GM12878 (cell line): ENCODE results near the gene TSKU. TPM values are rescaled to one million over a fixed set of nuclear protein-coding genes. Genes with fewer than 3 reads are reported as not detected.

Experiments used
- ATAC-seq: fragments of 200-7000 bp; cut with Tn5 transposase; 3 replicates; pipeline ENCODE4 v1.9.1; 2020; ENCODE audit warnings: mild to moderate bottlenecking, moderate library complexity
- BruUV-seq: library from RNA; stranded (reverse); fragments of 400-500 nt; replicated peaks from 2 replicates; lab custom pipeline; 2021; lab: Mats Ljungman, UMichigan
- CTCF ChIA-PET: fragments of 300-600 bp; sonication (Branson Sonifier 250); formaldehyde crosslinking; extraction: SDS; loops from one replicate; lab custom pipeline; 2021; ENCODE audit warnings: inconsistent platforms; lab: Yijun Ruan, JAX
- POLR2A ChIA-PET: fragments of 350-600 bp; formaldehyde crosslinking; extraction: SDS; loops from one replicate; lab custom pipeline; 2021; ENCODE audit warnings: inconsistent platforms; lab: Charles Lee
- RAD21 ChIA-PET: fragments of 300-600 bp; sonication (Branson Sonifier 250); formaldehyde crosslinking; loops from one replicate; lab custom pipeline; 2023; ENCODE audit warnings: antibody characterized with exemption; ENCODE audit not compliant: unreplicated experiment; lab: Charles Lee
- SMC1A ChIA-PET: fragments of 300-600 bp; sonication (Branson Sonifier 250); formaldehyde crosslinking; loops from one replicate; lab custom pipeline; 2023; ENCODE audit not compliant: unreplicated experiment, uncharacterized antibody; lab: Charles Lee
- DNase-seq: peaks from one replicate; pipeline ENCODE4 v3.0.0-alpha.2; 2011; ENCODE audit warnings: low read depth, low spot score
- FAIRE-seq: peaks from 3 replicates; lab custom pipeline; 2011; peaks lifted over from hg19 to GRCh38; lab: Jason Lieb, UNC
- H2AFZ ChIP-seq: 2 replicates; pipeline ENCODE4 v1.6.0; 2011; ENCODE audit warnings: low read depth, low read length, control low read depth; ENCODE audit not compliant: control insufficient read depth
- H3K27ac ChIP-seq: 2 replicates; pipeline ENCODE4 v1.5.1; 2011; ENCODE audit warnings: control low read depth; ENCODE audit not compliant: control insufficient read depth, insufficient read depth
- H3K27me3 ChIP-seq, 2 experiments: replicated peaks in 1 of 2; 2 replicates each; pipeline versions ENCODE4 v1.6.0 to v1.6.1; 2011; ENCODE audit warnings: low read length in 1 of 2; ENCODE audit not compliant: control insufficient read depth in 2 of 2, insufficient read depth in 2 of 2
- H3K36me3 ChIP-seq, 2 experiments: 2 replicates each; pipeline ENCODE4 v1.5.1; 2011; ENCODE audit warnings: low read length in 1 of 2; ENCODE audit not compliant: control insufficient read depth in 2 of 2, insufficient read depth in 2 of 2
- H3K4me1 ChIP-seq: 2 replicates; pipeline ENCODE4 v1.6.1; 2011; ENCODE audit warnings: mild to moderate bottlenecking, low read length, moderate library complexity, mixed read lengths; ENCODE audit not compliant: control insufficient read depth, insufficient read depth
- H3K4me2 ChIP-seq: 2 replicates; pipeline ENCODE4 v1.6.0; 2011; ENCODE audit warnings: control low read depth; ENCODE audit not compliant: control insufficient read depth, insufficient read depth
- H3K4me3 ChIP-seq: fragments of 200-600 bp; sonication (generic); 2 replicates; pipeline ENCODE4 v1.5.1; 2016
- H3K79me2 ChIP-seq: 2 replicates; pipeline ENCODE4 v1.6.0; 2011; ENCODE audit warnings: low read length; ENCODE audit not compliant: control insufficient read depth, insufficient read depth
- H3K9ac ChIP-seq: 2 replicates; pipeline ENCODE4 v1.8.0; 2011; ENCODE audit warnings: low read length, control low read depth, mixed read lengths; ENCODE audit not compliant: control insufficient read depth, insufficient read depth
- H3K9me3 ChIP-seq: replicated peaks from 3 replicates; pipeline ENCODE4 v1.5.1; 2011; ENCODE audit warnings: mild to moderate bottlenecking, low read length; ENCODE audit not compliant: control insufficient read depth, insufficient read depth
- H4K20me1 ChIP-seq: 2 replicates; pipeline ENCODE4 v1.6.0; 2011; ENCODE audit not compliant: control insufficient read depth, insufficient read depth
- MTA2 ChIP-seq: fragments of 450-650 bp; IDR thresholded peaks from 2 replicates; pipeline ENCODE4 v1.6.1; 2016; ENCODE audit warnings: low read depth, mild to moderate bottlenecking, moderate library complexity
- NFYB ChIP-seq: IDR thresholded peaks from 2 replicates; pipeline ENCODE4 v1.6.1; 2011; ENCODE audit warnings: low read depth, mild to moderate bottlenecking, low read length, improper control_type of control experiment, moderate library complexity; ENCODE audit not compliant: insufficient read depth
- WGBS: methylation state at CpG from one replicate; pipeline ENCODE4 v1.1.6; 2016; ENCODE audit warnings: low lambda C conversion rate; ENCODE audit not compliant: insufficient replicate concordance, insufficient coverage; ENCODE audit errors: missing lambda C conversion rate; 5-methylcytosine and 5-hydroxymethylcytosine counted together
- in situ Hi-C: fragments of 300-500 bp; cut with MboI; formaldehyde crosslinking; loops from 9 replicates; pipeline ENCODE4 v1.14.3; 2018; ENCODE audit warnings: mixed read lengths
- intact Hi-C: fragments of 100-400 bp; cut with micrococcal nuclease; formaldehyde crosslinking; loops from one replicate; pipeline ENCODE4 v1.14.2; 2022; ENCODE audit not compliant: unreplicated experiment
- polyA plus RNA-seq, 11 experiments: library from polyadenylated mRNA; depleted of rRNA in 4 of 11; unstranded in 6 of 11; stranded (reverse) in 5 of 11; fragments of >200 nt; fragmentation: Nextera tagmentation in 4 of 11; fragmentation: Illumina TruSeq in 1 of 11; extraction: Ambion mirVana in 4 of 11; extraction: Trizol in 1 of 11; gene quantifications; 1 replicate in 1 of 11; 2 replicates in 10 of 11; pipeline versions ENCODE4 v1.2.1 to v1.2.3, GENCODE V29; 2011 to 2016; ENCODE audit warnings: inconsistent platforms in 2 of 11, missing spikeins in 2 of 11, low read depth in 1 of 11
- total RNA-seq, 4 experiments: library from RNA; depleted of rRNA in 3 of 4; stranded (reverse); fragments of >200 nt in 3 of 4; fragmentation: Illumina TruSeq in 1 of 4; extraction: Trizol in 1 of 4; gene quantifications; 2 replicates each; pipeline versions ENCODE4 v1.2.1 to v1.2.3, GENCODE V29; 2013 to 2021
- TF ChIP-seq, protein P1 (sequence below): IDR thresholded peaks from 2 replicates; pipeline ENCODE4 v1.6.1; 2012; ENCODE audit warnings: low read depth, low read length, improper control_type of control experiment
- TF ChIP-seq, protein P2 (sequence below): fragments of 450-650 bp; conservative IDR thresholded peaks from 2 replicates; pipeline ENCODE4 v1.6.1; 2017; ENCODE audit warnings: mild to moderate bottlenecking, moderate library complexity
- TF ChIP-seq, protein P3 (sequence below): fragments of 450-650 bp; IDR thresholded peaks from 2 replicates; pipeline ENCODE4 v1.6.1; 2018; ENCODE audit warnings: borderline replicate concordance, mild to moderate bottlenecking; ENCODE audit not compliant: partially characterized antibody

Gene TSKU
- total and polyA plus RNA-seq, 10 of the 15 experiments (the other 5 are each of a cell fraction or from before 2014, with no cell fraction given): 0.04 to 1.5 (median 0.62) TPM

DNA sequence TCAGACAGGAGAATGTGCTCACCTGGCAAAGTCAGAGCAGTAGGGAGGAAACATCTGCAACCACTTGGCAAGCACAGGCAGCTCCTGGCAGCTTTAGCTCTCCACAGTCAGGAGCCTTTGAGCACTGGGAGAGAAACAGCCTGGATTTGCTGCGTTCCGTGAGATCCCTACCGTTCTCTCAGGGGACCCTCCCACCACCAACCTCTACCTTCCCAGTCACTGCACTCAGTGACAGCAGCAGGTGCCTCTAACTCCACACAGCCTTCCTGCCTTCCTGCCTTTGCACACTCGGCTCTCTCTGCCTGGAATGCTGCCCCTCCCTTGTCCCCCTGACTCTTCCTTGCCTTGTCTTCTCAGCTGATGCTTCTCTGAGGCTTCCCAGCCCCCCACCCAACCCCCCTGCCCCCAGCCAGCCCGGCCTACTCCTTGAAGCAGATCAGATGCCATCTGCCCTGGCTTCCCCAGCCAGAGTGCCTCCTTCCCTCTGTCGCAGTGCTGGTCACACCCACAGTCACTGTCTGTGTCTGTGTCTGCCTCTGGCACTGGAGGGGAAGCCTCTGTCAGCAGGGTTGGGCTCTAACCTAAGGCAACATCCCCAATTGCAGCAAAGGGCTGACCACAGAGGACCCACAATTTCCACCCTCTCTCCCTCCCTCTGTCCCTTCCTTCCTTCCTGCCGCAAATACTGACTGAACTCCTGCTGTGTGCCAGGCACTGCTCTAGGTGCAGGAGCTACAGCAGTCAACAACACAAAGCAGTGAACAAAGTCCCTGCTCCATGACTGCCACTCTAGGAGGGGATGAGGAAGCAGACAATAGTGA lies 14.9 kb upstream of the TSKU start:
- intact Hi-C loops: no loop called here
- BruUV-seq: no TSS peak
- DNase-seq: no peak

More for the DNA sequence above, 14.9 kb upstream of the TSKU start:
- CTCF ChIA-PET: no interaction called here
- H3K79me2 ChIP-seq: no peaks in the 10 kb centered on the region
- peaks cover 7% of the 10 kb centered on the region for H3K4me1 ChIP-seq
- H4K20me1 ChIP-seq: no peaks in the 10 kb centered on the region
- no peak overlapping the region for H3K4me3 ChIP-seq
- H2AFZ ChIP-seq: peak overlapping the region; percentile 58
- H3K36me3 ChIP-seq: no peaks in the 10 kb centered on the region
- POLR2A ChIA-PET: no interaction called here
- SMC1A ChIA-PET: no interaction called here
- no peak overlapping the region for H3K27ac ChIP-seq
- no peaks in the 10 kb centered on the region for H3K9me3 ChIP-seq
- peak overlapping the region; percentile 59; the same call in 1 of the 2 replicates for H3K4me2 ChIP-seq
- H3K27me3 ChIP-seq: no peaks in the 10 kb centered on the region; a peak in 3 of 4 replicates
- in situ Hi-C loops: no loop called here
- H3K9ac ChIP-seq: no peak overlapping the region
- WGBS: 2% methylated on average over 7 of the region's 7 CpGs
- TF ChIP-seq NFYB (no peak), MTA2 (no peak)
- TF ChIP-seq, protein P1, sequence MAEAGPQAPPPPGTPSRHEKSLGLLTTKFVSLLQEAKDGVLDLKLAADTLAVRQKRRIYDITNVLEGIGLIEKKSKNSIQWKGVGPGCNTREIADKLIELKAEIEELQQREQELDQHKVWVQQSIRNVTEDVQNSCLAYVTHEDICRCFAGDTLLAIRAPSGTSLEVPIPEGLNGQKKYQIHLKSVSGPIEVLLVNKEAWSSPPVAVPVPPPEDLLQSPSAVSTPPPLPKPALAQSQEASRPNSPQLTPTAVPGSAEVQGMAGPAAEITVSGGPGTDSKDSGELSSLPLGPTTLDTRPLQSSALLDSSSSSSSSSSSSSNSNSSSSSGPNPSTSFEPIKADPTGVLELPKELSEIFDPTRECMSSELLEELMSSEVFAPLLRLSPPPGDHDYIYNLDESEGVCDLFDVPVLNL: no peak
- TF ChIP-seq, protein P2, sequence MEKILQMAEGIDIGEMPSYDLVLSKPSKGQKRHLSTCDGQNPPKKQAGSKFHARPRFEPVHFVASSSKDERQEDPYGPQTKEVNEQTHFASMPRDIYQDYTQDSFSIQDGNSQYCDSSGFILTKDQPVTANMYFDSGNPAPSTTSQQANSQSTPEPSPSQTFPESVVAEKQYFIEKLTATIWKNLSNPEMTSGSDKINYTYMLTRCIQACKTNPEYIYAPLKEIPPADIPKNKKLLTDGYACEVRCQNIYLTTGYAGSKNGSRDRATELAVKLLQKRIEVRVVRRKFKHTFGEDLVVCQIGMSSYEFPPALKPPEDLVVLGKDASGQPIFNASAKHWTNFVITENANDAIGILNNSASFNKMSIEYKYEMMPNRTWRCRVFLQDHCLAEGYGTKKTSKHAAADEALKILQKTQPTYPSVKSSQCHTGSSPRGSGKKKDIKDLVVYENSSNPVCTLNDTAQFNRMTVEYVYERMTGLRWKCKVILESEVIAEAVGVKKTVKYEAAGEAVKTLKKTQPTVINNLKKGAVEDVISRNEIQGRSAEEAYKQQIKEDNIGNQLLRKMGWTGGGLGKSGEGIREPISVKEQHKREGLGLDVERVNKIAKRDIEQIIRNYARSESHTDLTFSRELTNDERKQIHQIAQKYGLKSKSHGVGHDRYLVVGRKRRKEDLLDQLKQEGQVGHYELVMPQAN: no peak
- TF ChIP-seq, protein P3, sequence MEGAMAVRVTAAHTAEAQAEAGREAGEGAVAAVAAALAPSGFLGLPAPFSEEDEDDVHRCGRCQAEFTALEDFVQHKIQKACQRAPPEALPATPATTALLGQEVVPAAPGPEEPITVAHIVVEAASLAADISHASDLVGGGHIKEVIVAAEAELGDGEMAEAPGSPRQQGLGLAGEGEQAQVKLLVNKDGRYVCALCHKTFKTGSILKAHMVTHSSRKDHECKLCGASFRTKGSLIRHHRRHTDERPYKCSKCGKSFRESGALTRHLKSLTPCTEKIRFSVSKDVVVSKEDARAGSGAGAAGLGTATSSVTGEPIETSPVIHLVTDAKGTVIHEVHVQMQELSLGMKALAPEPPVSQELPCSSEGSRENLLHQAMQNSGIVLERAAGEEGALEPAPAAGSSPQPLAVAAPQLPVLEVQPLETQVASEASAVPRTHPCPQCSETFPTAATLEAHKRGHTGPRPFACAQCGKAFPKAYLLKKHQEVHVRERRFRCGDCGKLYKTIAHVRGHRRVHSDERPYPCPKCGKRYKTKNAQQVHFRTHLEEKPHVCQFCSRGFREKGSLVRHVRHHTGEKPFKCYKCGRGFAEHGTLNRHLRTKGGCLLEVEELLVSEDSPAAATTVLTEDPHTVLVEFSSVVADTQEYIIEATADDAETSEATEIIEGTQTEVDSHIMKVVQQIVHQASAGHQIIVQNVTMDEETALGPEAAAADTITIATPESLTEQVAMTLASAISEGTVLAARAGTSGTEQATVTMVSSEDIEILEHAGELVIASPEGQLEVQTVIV: no peak
- RAD21 ChIA-PET: no interaction called here
- FAIRE-seq (no peak), ATAC-seq (peak; percentile 60)
